ENCODE measurements around the gene ADCY6.

Gene ADCY6

DNA sequence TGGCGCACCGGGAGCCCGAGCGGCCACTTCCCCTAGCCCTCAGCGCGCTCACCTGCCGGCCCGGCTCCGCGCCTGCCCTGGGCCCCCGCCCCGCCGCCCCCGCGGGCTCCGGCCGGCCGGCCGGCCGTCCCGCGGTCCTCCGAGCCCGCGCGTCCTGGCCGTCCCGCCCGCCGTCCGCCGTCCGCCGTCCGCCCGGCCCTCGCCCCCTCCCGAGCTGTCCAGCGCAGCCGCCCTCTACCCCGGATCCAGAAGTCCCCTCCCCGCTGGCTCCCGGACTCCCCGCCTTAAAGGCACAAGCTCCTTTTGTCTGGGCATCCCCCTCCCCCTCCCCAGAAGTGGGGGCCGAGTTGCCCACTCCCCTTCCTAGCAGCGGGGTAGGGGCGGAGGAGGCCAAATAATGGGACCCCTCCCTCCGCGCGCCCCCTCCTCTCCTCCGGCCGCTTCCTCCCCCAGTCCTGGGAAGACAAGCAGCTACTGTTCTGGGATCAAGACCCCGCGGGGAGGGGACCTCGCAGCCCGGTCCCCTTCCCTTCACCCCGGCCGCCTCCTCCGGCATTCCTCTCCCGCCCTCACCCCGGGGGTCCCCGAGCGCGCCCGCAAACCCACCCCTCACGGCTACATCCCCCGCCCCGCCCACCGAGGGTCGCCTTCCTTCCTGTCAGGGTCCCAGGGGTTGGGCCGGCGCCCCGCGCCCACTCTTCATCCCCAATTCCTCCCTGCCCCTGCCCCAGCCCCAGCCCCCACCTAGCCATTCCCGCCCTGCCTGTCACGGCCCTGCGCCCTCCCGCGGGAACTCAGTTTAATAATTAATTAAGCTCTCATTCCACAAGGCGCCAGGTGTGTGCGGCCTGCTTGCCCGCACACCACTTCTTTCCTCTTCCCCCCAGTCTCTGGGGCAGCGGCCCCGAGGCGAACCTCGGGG lies at the start of gene ADCY6:
ADCY6 (minus strand) TSS at position 236 of the 922 bp plus-strand sequence. CDS start 5,655 bp downstream, outside the sequence.
- DNase-seq (ENCODE audit: low spot score) = peak; percentile 86

DNA sequence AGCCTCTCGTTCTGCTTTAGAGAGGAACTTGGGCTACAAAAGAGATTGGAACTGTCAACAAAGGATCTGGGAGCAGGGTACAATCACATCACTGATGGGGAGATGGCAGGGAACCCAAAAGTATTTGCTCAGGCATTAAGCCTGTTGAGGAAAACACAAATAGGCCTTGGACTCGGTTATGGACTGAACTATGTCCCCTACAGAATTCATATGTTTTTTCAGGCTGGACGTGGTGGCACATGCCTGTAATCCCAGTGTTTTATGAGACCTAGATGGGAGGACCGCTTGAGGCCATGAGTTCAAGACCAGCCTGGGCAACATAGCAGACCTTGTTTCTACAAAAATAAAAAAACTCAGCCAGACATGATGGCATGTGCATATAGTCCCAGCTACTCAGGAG lies 49.2 kb upstream of the ADCY6 start:
- DNase-seq (ENCODE audit: low spot score) = no peak

DNA sequence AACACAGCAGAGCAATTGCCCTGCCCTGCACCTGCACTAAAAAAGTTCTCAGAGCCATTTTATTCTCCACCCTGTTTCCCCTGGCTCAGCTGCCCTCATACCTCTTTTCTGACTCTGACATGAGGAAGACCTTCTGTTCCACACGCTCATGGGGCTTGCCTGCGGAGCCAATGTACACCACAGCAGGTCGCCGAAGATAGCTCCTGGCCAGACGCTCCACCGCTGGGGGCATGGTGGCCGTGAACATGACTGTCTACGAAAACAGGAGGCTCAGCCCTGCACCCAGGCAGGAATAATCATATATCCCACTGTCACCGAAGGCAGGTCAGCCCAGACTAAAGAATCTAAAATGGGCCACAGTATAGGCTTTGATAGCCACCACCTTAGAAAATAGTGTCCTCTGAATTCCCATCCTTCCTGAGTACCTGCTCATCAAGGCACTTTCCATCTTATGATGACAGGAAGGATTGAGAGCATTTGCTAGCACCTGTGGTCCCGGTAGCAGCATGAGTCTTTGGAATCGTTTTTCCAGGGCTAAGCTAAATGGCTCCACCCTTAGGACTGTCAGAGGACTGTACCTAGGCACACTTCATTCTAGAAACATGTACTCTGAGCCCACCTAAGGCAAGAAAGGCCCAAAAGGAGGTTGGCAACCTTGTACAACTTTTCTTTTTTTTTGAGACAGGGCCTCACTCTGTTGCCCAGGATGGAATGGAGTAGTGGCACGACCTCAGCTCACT lies 43.6 kb upstream of the ADCY6 start:
- no peak for DNase-seq (ENCODE audit: low spot score)

GRCh38 chr12:48831257-48831656 lies 42.4 kb upstream of the ADCY6 start:
- DNase-seq (ENCODE audit: low spot score) = no peak

GRCh38 chr12:48828841-48829575 lies 40.1 kb upstream of the ADCY6 start:
- DNase-seq (ENCODE audit: low spot score) = no peak

GRCh38 chr12:48828293-48828692 lies 39.4 kb upstream of the ADCY6 start:
- DNase-seq (ENCODE audit: low spot score) = no peak

- no peak for DNase-seq (ENCODE audit: low spot score)
These were observed 38.7 kb upstream of the ADCY6 start for GRCh38 chr12:48827513-48828096.

GRCh38 chr12:48827026-48827425 lies 38.1 kb upstream of the ADCY6 start:
- no peak for DNase-seq (ENCODE audit: low spot score)

- DNase-seq (ENCODE audit: low spot score) = no peak
These were observed 37.4 kb upstream of the ADCY6 start for GRCh38 chr12:48826209-48826855.

GRCh38 chr12:48824905-48825304 lies 36.0 kb upstream of the ADCY6 start:
- no peak for DNase-seq (ENCODE audit: low spot score)

DNA sequence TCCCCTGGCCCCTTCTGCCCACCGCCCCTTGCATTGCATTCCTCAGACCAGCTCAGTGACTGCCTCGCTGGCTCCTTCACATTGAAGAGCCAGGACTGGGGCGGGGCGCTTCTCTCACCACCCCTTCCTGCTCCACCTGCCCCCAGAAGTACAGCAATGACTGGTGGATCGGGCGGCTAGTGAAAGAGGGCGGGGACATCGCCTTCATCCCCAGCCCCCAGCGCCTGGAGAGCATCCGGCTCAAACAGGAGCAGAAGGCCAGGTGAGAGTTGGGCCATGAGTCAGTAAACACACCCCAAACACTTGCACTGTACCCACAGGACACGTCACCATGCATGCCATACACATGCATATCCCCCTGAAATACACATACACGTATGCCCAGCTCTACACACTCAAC lies 35.2 kb upstream of the ADCY6 start:
- DNase-seq (ENCODE audit: low spot score) = no peak

DNA sequence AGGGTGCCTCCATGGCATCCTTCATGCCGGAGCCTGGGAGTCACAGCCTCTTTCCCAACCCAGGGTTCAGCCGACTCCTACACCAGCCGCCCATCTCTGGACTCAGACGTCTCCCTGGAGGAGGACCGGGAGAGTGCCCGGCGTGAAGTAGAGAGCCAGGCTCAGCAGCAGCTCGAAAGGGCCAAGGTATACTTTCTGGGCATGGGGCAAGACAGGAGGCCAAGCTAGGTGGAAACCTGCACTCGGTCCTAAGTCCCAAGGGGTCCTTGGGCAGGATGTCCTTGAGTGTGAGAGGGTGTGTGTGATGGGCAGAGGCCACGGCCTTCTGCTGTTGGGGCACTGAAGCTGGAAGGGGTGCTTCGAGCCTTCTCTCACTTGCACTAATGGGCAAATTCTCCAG lies 34.4 kb upstream of the ADCY6 start:
- DNase-seq (ENCODE audit: low spot score) = no peak

GRCh38 chr12:48822711-48823110 lies 33.8 kb upstream of the ADCY6 start:
- DNase-seq (ENCODE audit: low spot score) = no peak

DNA sequence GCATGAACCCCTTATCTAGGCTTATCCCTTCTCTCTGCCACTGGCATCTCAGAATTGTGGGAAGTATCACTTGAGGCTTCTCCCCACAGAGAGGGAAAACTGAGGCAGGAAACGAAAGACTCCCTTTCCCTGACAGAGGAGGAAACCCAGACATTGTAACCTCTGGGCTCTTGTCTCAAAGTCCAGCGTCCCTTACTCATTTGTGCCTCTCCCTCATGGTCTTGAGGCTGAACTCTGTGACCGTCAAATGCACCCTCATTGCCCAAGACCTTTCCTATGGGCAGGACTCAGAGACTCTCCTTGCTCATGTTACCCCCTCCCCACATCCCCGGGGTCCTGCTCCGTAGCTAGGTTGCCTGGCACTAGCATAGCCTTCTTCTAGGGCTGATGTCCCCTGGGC lies 33.2 kb upstream of the ADCY6 start:
- no peak for DNase-seq (ENCODE audit: low spot score)

DNA sequence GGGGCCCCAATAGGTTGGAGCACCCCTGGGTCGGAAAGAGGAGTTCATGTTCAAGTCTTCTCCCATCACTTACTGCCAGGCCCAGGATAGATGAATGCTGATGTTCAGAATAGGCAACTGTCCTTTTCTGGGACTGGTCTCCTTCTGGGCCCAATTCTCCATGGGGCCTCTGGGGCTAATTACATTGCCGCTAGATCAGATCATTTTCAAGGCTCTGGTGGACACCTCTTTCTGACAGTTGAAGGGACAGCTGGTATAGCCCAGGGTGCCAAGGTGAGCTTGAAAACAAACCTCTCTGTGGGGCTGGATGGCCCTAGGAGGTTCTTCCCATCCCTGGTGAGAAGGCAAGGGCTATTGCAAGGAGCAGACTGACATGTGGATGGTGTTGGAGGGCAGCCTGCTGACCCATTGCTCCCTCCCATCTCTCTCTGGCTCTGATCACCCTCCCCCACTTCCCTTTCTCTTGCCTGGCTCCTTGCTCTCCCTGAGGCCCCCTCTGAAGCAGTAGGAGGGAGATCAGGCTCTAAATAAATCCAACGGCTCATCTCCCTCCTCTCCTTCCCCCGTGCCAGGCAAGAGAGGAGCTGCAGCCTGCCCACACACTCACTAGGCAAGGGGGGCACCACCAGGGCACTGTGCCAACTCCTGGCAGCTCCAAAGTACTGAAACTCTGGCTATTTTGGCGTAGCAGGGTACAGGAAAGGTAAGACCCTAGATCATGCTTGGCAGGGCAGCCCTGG lies 31.3 kb upstream of the ADCY6 start:
- DNase-seq (ENCODE audit: low spot score) = no peak

- peak; percentile 71 for DNase-seq (ENCODE audit: low spot score)
These were observed 30.1 kb upstream of the ADCY6 start for GRCh38 chr12:48818831-48819590.

DNA sequence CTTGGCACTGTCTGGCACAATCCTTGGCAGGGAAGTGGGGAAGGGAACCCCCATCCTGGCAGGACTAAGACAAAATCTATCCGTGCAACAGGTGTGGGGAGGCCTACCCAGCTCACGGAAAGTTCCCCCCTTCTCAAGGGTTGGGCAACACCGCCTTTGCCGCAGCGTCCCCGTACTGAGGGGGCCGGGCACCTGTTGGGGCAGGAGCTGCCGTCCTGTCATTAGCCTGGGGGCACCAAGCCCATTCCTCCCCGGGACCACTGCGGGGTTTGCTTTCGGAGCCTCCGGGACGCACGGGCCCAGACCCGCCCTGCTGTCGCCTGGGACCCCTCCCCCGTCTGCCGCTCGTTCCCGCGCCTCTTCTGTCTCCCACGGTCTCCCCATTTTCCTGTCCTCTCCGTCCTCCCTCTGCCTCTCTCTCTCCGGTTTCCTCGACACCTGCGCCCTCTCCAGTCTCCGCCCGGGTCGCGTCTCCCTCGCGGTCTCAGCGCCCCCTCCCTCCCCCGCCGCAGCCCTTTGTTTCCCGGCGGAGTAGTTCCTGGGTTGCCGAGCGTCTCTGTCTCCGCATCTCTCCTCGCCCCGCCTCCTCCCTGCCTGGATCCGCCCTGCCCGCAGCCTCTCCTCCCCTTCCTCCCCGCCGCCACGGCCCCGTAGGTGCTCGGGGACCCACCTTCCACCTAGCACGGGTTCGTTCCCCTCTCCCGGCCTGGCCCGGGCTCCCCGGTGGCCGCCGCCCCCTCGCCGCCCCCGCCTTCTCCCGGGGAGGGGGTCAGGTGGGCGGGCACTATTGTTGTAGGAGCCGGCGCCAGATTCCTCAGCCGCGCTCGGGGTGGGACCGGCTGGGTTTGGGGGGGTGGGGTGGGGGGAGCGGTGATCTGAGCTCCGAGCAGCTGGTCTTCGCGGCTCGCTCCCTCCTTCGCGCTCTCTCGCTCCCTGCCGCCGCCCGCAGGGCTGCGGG lies 29.3 kb upstream of the ADCY6 start, which contains the start of gene CACNB3:
CACNB3 (plus strand) TSS at position 624 of the 958 bp plus-strand sequence. CDS start 434 bp downstream, outside the sequence.
- DNase-seq (ENCODE audit: low spot score) = peak; percentile 86

- DNase-seq (ENCODE audit: low spot score) = no peak
These were observed 27.4 kb upstream of the ADCY6 start for GRCh38 chr12:48816143-48816854.

Data from D341Med (cell line).